NCI-H345 treated with DMSO at 0.1 percent for 48 hours (cell line): Measurements from ENCODE around the gene DPM2.
A peak's percentile ranks its signal among the peaks of the same experiment; 100 is the strongest.

Experiments
- DNase-seq: peaks from one replicate; lab custom pipeline; 2025; ENCODE audit not compliant: unreplicated experiment; lab: John Stamatoyannopoulos, UW

Gene DPM2

GRCh38 chr9:127920794-127921193 lies 16.9 kb downstream of the DPM2 start:
- no peak for DNase-seq

GRCh38 chr9:127919253-127919815 lies 18.3 kb downstream of the DPM2 start:
- DNase-seq, result no peak

- no peak for DNase-seq
These were observed 19.2 kb downstream of the DPM2 start for GRCh38 chr9:127918183-127919107.

- DNase-seq, result no peak
These were observed 20.1 kb downstream of the DPM2 start for GRCh38 chr9:127917603-127918002.

- peak; percentile 67 for DNase-seq
These were observed 20.7 kb downstream of the DPM2 start, which contains the start of gene ST6GALNAC4 for GRCh38 chr9:127916720-127917581. Gene ST6GALNAC4, minus strand, starts transcription at chr9:127917041. Its CDS starts 622 bp downstream, at chr9:127916419.

- no peak for DNase-seq
These were observed 21.6 kb downstream of the DPM2 start for GRCh38 chr9:127915801-127916719.

- no peak for DNase-seq
These were observed 22.3 kb downstream of the DPM2 start for GRCh38 chr9:127915325-127915752.

- no peak for DNase-seq
These were observed 24.0 kb downstream of the DPM2 start for GRCh38 chr9:127913682-127914081.

GRCh38 chr9:127912882-127913281 lies 24.8 kb downstream of the DPM2 start:
- no peak for DNase-seq

GRCh38 chr9:127912296-127912695 lies 25.4 kb downstream of the DPM2 start:
- DNase-seq, result no peak

GRCh38 chr9:127910613-127911205 lies 26.9 kb downstream of the DPM2 start:
- no peak for DNase-seq

GRCh38 chr9:127909839-127910273 lies 27.8 kb downstream of the DPM2 start:
- no peak for DNase-seq

GRCh38 chr9:127908660-127908926 lies 29.1 kb downstream of the DPM2 start:
- DNase-seq, result no peak

GRCh38 chr9:127907867-127908659 lies 29.6 kb downstream of the DPM2 start:
- DNase-seq, result no peak

- DNase-seq, result no peak
These were observed 31.9 kb downstream of the DPM2 start for GRCh38 chr9:127905788-127906191.

GRCh38 chr9:127905004-127905728 lies 32.5 kb downstream of the DPM2 start:
- DNase-seq, result no peak

GRCh38 chr9:127904561-127905003 lies 33.1 kb downstream of the DPM2 start:
- no peak for DNase-seq
